ENCODE data around the gene MANEAL.
"Not testable (repeated sequence)": the region's sequence is repeated elsewhere in the genome, so short reads cannot be mapped to it uniquely, and the experiment has no call there.

Gene MANEAL

GRCh38 chr1:37793773-37794371 lies at the start of gene MANEAL:
MANEAL (plus strand) TSS chr1:37793847; CDS start chr1:37794183, 336 bp downstream.
- DNase-seq (ENCODE audit: low read depth), result no peak

- DNase-seq (ENCODE audit: low read depth), result no peak
Observed at GRCh38 chr1:37746806-37747205, 46.8 kb upstream of the MANEAL start.

- no peak for DNase-seq (ENCODE audit: low read depth)
Observed at GRCh38 chr1:37748565-37748964, 45.1 kb upstream of the MANEAL start.

GRCh38 chr1:37752213-37752582 lies 41.4 kb upstream of the MANEAL start:
- DNase-seq (ENCODE audit: low read depth), result no peak

- no peak for DNase-seq (ENCODE audit: low read depth)
Observed at GRCh38 chr1:37752583-37753471, 40.8 kb upstream of the MANEAL start.

GRCh38 chr1:37753473-37754321 lies 40.0 kb upstream of the MANEAL start:
- no peak for DNase-seq (ENCODE audit: low read depth)

- no peak for DNase-seq (ENCODE audit: low read depth)
Observed at GRCh38 chr1:37755290-37755689, 38.4 kb upstream of the MANEAL start.

GRCh38 chr1:37755951-37756560 lies 37.6 kb upstream of the MANEAL start:
- DNase-seq (ENCODE audit: low read depth), result no peak

GRCh38 chr1:37759451-37759850 lies 34.2 kb upstream of the MANEAL start:
- no peak for DNase-seq (ENCODE audit: low read depth)

GRCh38 chr1:37761416-37762095 lies 32.1 kb upstream of the MANEAL start:
- no peak for DNase-seq (ENCODE audit: low read depth)

GRCh38 chr1:37762516-37762915 lies 31.1 kb upstream of the MANEAL start:
- DNase-seq (ENCODE audit: low read depth), result no peak

- no peak for DNase-seq (ENCODE audit: low read depth)
Observed at GRCh38 chr1:37763791-37764413, 29.7 kb upstream of the MANEAL start.

GRCh38 chr1:37764414-37764825 lies 29.2 kb upstream of the MANEAL start:
- no peak for DNase-seq (ENCODE audit: low read depth)

- no peak for DNase-seq (ENCODE audit: low read depth)
Observed at GRCh38 chr1:37764888-37765441, 28.7 kb upstream of the MANEAL start, which contains the start of gene EPHA10. EPHA10 (minus strand) TSS chr1:37765120; CDS start chr1:37765066, 54 bp downstream.

GRCh38 chr1:37765916-37766664 lies 27.6 kb upstream of the MANEAL start:
- DNase-seq (ENCODE audit: low read depth), result no peak

- DNase-seq (ENCODE audit: low read depth), result no peak
Observed at GRCh38 chr1:37767488-37767887, 26.2 kb upstream of the MANEAL start.

- not testable (repeated sequence) for DNase-seq (ENCODE audit: low read depth)
Observed at GRCh38 chr1:37771440-37771839, 22.2 kb upstream of the MANEAL start.

GRCh38 chr1:37776946-37777516 lies 16.6 kb upstream of the MANEAL start:
- no peak for DNase-seq (ENCODE audit: low read depth)

GRCh38 chr1:37778654-37779053 lies 15.0 kb upstream of the MANEAL start:
- DNase-seq (ENCODE audit: low read depth), result no peak

GRCh38 chr1:37782491-37782890 lies 11.2 kb upstream of the MANEAL start:
- no peak for DNase-seq (ENCODE audit: low read depth)

Measured in GM04503 (cell line).